Naive B cell (primary cell): ENCODE results near the gene NCKAP5. TPM values are rescaled to one million over a fixed set of nuclear protein-coding genes. Genes with fewer than 3 reads are reported as not detected.
A peak's percentile ranks its signal among the peaks of the same experiment; 100 is the strongest.

Source experiments
- ATAC-seq, 2 donors: fragments of 150-1000 bp; cut with Tn5 transposase; 2 replicates each; pipeline ENCODE4 v1.10.0; 2021; ENCODE audit warnings: low read depth in 2 of 2, mild to moderate bottlenecking in 2 of 2, moderate library complexity in 2 of 2
- DNase-seq: peaks from one replicate; pipeline ENCODE4 v3.0.0; 2022
- H3K27ac Mint-ChIP-seq, 6 donors: one replicate each; pipeline ENCODE4 v1.8.0; 2020 to 2022; ENCODE audit warnings: mild to moderate bottlenecking in 6 of 6, mixed read lengths in 6 of 6, moderate library complexity in 5 of 6, inconsistent platforms in 2 of 6
- H3K27me3 Mint-ChIP-seq, 3 donors: one replicate each; pipeline ENCODE4 v1.8.0; 2021 to 2022; ENCODE audit warnings: mixed read lengths in 3 of 3, mild to moderate bottlenecking in 1 of 3
- H3K36me3 Mint-ChIP-seq, 2 donors: one replicate each; pipeline ENCODE4 v1.8.0; 2020 to 2022; ENCODE audit warnings: mixed read lengths in 2 of 2, inconsistent platforms in 1 of 2, mild to moderate bottlenecking in 1 of 2
- H3K4me1 Mint-ChIP-seq, 3 donors: one replicate each; pipeline ENCODE4 v1.8.0; 2020 to 2022; ENCODE audit warnings: mixed read lengths in 3 of 3, inconsistent platforms in 1 of 3, mild to moderate bottlenecking in 1 of 3, moderate library complexity in 1 of 3
- H3K4me3 Mint-ChIP-seq, 8 donors: one replicate each; pipeline ENCODE4 v1.8.0; 2020 to 2022; ENCODE audit warnings: mild to moderate bottlenecking in 8 of 8, mixed read lengths in 8 of 8, moderate library complexity in 8 of 8, inconsistent platforms in 2 of 8
- H3K9me3 Mint-ChIP-seq, 7 donors: one replicate each; pipeline ENCODE4 v1.8.0; 2020 to 2022; ENCODE audit warnings: mixed read lengths in 7 of 7, mild to moderate bottlenecking in 5 of 7, inconsistent platforms in 2 of 7, moderate library complexity in 1 of 7
- polyA plus RNA-seq, 6 donors: library from polyadenylated mRNA; unstranded; fragments of 300-500 nt; fragmentation: Illumina TruSeq; gene quantifications; one replicate each; pipeline ENCODE4 v1.2.3, GENCODE V29; 2021; ENCODE audit warnings: low read depth in 6 of 6

The NCKAP5 gene
- polyA plus RNA-seq, 6 donors from 2014 or later = 0.10 to 0.21 TPM; not detected in 4

DNA sequence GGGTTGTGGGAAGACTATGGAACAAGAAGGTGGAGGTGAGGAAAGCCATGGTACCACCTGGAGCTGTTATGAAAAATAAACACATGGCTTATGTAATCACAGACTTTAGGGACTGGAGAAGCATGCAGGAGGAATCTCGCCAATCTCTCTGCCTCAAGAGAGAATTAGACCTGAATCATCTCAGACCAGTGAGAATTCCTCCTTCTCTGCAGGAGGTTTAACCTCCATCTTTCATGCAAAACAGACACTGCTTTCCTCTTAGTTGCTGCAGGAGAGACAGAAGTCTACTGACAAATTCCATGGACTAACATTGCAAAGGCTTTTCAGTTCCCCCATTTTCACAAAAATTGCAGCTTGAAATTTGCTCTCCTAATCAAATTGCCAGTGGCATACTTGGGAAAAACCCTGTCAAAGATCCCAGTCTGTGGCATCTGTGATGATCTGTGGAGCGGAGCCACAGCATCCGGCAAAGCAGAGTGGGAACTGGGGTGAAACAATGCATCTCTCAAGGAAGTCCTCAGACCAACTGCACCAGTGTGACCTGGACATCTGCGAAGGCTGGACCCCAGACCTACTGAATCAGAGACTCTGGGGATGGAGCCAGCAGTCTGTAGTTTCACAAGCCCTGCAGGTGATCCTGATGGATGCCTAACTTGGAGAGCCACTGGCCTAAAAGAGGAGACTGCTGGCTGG lies 28.6 kb upstream of the NCKAP5 start:
- ATAC-seq = no peak
- peak overlapping the region in 1 of 6 donors; percentile 73 for H3K27ac Mint-ChIP-seq
- H3K36me3 Mint-ChIP-seq = no peaks in the 10 kb centered on the region
- no peak for DNase-seq
- H3K9me3 Mint-ChIP-seq = peaks cover 0 to 9% (median 0%) of the 10 kb centered on the region in 7 donors
- peaks cover 12 to 30% (median 13%) of the 10 kb centered on the region in 3 donors for H3K27me3 Mint-ChIP-seq
- H3K4me3 Mint-ChIP-seq = no peak overlapping the region
- H3K4me1 Mint-ChIP-seq = no peaks in the 10 kb centered on the region

DNA sequence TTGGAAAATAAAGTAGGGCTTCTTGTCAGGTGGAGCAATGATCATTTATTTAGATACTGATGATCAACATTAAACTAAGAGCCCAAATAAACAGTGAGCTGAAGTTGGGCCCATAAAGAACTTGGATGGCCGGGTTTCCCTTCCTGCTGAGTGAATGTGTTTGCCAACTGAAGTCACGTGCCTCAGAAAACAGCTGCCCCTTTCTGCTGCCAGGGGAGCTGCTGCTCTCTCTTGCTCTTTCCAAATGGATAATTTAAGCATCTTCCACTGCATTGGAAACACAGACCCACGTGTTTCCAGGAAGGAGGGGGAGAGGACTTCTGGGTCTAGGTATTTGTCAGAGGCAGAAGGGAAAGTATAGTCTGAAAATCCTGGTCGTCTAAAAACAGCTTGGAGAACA lies 22.9 kb upstream of the NCKAP5 start:
- peaks cover 17 to 26% (median 20%) of the 10 kb centered on the region in 3 donors for H3K27me3 Mint-ChIP-seq
- peaks cover 0 to 13% (median under 1%) of the 10 kb centered on the region in 7 donors for H3K9me3 Mint-ChIP-seq
- no peak for ATAC-seq

DNA sequence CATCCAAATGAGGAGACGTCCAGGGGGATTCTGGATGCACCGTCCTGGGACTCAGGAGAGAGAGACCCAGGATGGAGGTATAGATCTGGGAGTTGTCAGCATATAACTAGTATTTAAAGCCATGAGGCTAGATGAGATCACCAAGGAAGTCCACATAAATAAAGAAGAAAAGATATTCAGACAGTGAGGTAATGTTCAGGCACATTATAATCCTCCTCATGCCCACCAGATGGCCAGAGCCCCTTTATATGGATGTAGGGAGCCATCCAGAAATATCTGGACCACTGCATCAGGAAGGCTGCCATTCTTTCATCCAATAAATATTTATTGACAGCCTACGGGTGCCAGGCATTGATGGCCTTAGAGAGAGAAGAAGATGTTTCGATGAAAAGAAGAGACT lies 21.2 kb upstream of the NCKAP5 start:
- Mint-ChIP-seq H3K36me3 (no peaks in the 10 kb centered on the region), H3K9me3 (peaks cover 0 to 13% (median 0%) of the 10 kb centered on the region in 7 donors), H3K27ac (no peak overlapping the region), H3K27me3 (peaks cover 13 to 15% (median 14%) of the 10 kb centered on the region in 3 donors), H3K4me3 (no peak overlapping the region), H3K4me1 (peaks cover 0 to 4% (median 0%) of the 10 kb centered on the region in 3 donors)
- ATAC-seq (no peak), DNase-seq (no peak)

More for the DNA sequence above, 22.9 kb upstream of the NCKAP5 start:
- DNase-seq = no peak
- Mint-ChIP-seq H3K4me1 (peaks cover 0 to 4% (median 0%) of the 10 kb centered on the region in 3 donors), H3K36me3 (no peaks in the 10 kb centered on the region), H3K27ac (no peak overlapping the region), H3K4me3 (no peak overlapping the region)

GRCh38 chr2:133588144-133588543 lies 19.9 kb upstream of the NCKAP5 start:
- Mint-ChIP-seq H3K27me3 (peaks cover 5 to 8% (median 6%) of the 10 kb centered on the region in 3 donors), H3K4me1 (peaks cover 0 to 4% (median 0%) of the 10 kb centered on the region in 3 donors), H3K4me3 (no peak overlapping the region), H3K9me3 (peaks cover 0 to 13% (median 0%) of the 10 kb centered on the region in 7 donors), H3K27ac (no peak overlapping the region), H3K36me3 (no peaks in the 10 kb centered on the region)
- DNase-seq (no peak), ATAC-seq (no peak)

DNA sequence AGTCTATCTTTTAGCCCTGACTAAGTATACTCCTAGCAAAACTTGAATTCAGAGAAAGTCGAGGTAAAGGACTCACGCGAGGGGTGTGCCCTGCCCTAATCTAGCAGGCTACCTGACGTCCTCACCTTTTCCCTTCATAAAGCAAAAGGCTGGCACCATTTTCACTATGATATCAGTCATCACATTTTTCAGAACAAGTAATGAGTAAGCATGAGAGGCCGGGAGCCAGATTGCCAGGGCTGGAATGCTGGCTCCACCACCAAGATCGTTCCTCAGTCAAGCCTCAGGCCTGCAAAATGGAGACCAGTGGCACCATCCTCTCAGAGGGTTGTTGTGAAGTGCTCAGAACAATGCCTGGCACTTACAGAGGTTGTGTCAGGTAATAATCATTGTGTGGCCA lies 18.7 kb upstream of the NCKAP5 start:
- ATAC-seq = no peak
- Mint-ChIP-seq H3K4me3 (no peak overlapping the region), H3K36me3 (no peaks in the 10 kb centered on the region), H3K27ac (no peak overlapping the region), H3K9me3 (peaks cover 0 to 13% (median 0%) of the 10 kb centered on the region in 7 donors), H3K27me3 (peaks cover 5 to 8% (median 6%) of the 10 kb centered on the region in 3 donors), H3K4me1 (peaks cover 0 to 4% (median 0%) of the 10 kb centered on the region in 3 donors)
- no peak for DNase-seq

- no peak for ATAC-seq
- H3K36me3 Mint-ChIP-seq = no peaks in the 10 kb centered on the region
These were observed 12.9 kb upstream of the NCKAP5 start for GRCh38 chr2:133581010-133581760.

GRCh38 chr2:133579274-133579673 lies 11.0 kb upstream of the NCKAP5 start:
- H3K27ac Mint-ChIP-seq = no peak overlapping the region

More at GRCh38 chr2:133581010-133581760, 12.9 kb upstream of the NCKAP5 start:
- no peak for DNase-seq
- H3K27me3 Mint-ChIP-seq = peaks cover 0 to 9% (median 6%) of the 10 kb centered on the region in 3 donors
- no peaks in the 10 kb centered on the region for H3K4me1 Mint-ChIP-seq
- H3K4me3 Mint-ChIP-seq = no peak overlapping the region
- H3K9me3 Mint-ChIP-seq = no peaks in the 10 kb centered on the region
- no peak overlapping the region for H3K27ac Mint-ChIP-seq

DNA sequence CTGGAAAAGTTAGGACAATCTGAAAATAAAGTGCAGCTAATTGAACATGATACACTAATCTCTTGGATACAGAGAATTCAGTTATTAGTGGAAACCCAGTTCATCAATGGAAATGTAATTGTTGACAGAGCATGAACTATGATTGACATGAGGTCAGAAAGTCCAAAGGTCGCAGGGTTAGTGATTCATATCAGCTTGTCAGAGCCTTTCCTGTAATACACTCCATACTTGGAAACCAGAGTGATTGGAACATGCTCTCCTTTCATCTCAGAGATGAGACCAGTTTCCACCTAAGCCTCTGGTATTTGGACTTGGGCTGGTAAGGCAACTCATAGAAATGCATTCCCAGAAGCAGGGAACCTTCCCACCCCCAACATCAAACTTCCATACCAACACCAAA lies 8.5 kb upstream of the NCKAP5 start:
- peaks cover 0 to 2% (median 0%) of the 10 kb centered on the region in 7 donors for H3K9me3 Mint-ChIP-seq
- no peak for DNase-seq
- ATAC-seq = no peak
- H3K36me3 Mint-ChIP-seq = no peaks in the 10 kb centered on the region
- H3K4me3 Mint-ChIP-seq = no peak overlapping the region
- H3K27ac Mint-ChIP-seq = peak overlapping the region in 1 of 6 donors; percentile 16
- peaks cover 0 to 9% (median 6%) of the 10 kb centered on the region in 3 donors for H3K27me3 Mint-ChIP-seq
- H3K4me1 Mint-ChIP-seq = no peaks in the 10 kb centered on the region

More at GRCh38 chr2:133579274-133579673, 11.0 kb upstream of the NCKAP5 start:
- DNase-seq = no peak
- no peaks in the 10 kb centered on the region for H3K9me3 Mint-ChIP-seq
- no peaks in the 10 kb centered on the region for H3K4me1 Mint-ChIP-seq
- peak overlapping the region in 1 of 8 donors; percentile 6 for H3K4me3 Mint-ChIP-seq
- ATAC-seq = no peak
- H3K36me3 Mint-ChIP-seq = no peaks in the 10 kb centered on the region
- peaks cover 0 to 9% (median 6%) of the 10 kb centered on the region in 3 donors for H3K27me3 Mint-ChIP-seq

- Mint-ChIP-seq H3K27ac (no peak overlapping the region), H3K4me3 (no peak overlapping the region), H3K9me3 (peaks cover 0 to 2% (median 0%) of the 10 kb centered on the region in 7 donors), H3K27me3 (peaks cover 0 to 19% (median 10%) of the 10 kb centered on the region in 3 donors), H3K36me3 (no peaks in the 10 kb centered on the region), H3K4me1 (no peaks in the 10 kb centered on the region)
- ATAC-seq (no peak), DNase-seq (no peak)
These were observed 6.4 kb upstream of the NCKAP5 start for GRCh38 chr2:133574620-133575019.

GRCh38 chr2:133574186-133574585 lies 5.9 kb upstream of the NCKAP5 start:
- no peak for DNase-seq
- H3K27ac Mint-ChIP-seq = no peak overlapping the region
- H3K27me3 Mint-ChIP-seq = peaks cover 2 to 23% (median 14%) of the 10 kb centered on the region in 3 donors

GRCh38 chr2:133573491-133574162 lies 5.4 kb upstream of the NCKAP5 start:
- no peak overlapping the region for H3K27ac Mint-ChIP-seq
- H3K4me1 Mint-ChIP-seq = no peaks in the 10 kb centered on the region
- H3K27me3 Mint-ChIP-seq = peaks cover 6 to 28% (median 20%) of the 10 kb centered on the region in 3 donors
- no peak overlapping the region for H3K4me3 Mint-ChIP-seq
- no peaks in the 10 kb centered on the region for H3K36me3 Mint-ChIP-seq
- no peak for DNase-seq
- peaks cover 0 to 2% (median 0%) of the 10 kb centered on the region in 7 donors for H3K9me3 Mint-ChIP-seq
- ATAC-seq = no peak

More at GRCh38 chr2:133574186-133574585, 5.9 kb upstream of the NCKAP5 start:
- no peak overlapping the region for H3K4me3 Mint-ChIP-seq
- peaks cover 0 to 2% (median 0%) of the 10 kb centered on the region in 7 donors for H3K9me3 Mint-ChIP-seq
- H3K4me1 Mint-ChIP-seq = no peaks in the 10 kb centered on the region
- no peak for ATAC-seq
- H3K36me3 Mint-ChIP-seq = no peaks in the 10 kb centered on the region

DNA sequence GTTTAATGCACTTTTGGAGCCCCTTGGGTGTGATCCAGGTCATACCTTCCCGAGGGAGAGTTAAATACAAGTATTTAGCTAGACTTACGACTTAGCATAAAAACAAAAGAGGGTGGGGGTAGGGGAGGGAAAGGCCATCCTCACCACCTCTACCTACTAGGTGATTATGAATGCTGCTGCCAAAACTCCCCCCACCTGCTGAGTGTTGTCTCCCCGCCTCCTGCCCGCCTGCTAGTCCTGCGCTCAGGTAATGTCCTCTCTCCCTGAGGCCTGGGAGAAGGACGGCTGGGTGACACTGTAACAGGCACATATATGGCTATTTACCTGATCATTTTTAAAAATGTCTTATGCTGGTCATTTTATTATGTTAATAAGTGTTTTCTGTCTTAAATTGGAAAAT lies 3.0 kb upstream of the NCKAP5 start:
- Mint-ChIP-seq H3K4me3 (no peak overlapping the region), H3K4me1 (no peaks in the 10 kb centered on the region), H3K27me3 (peaks cover 16 to 34% (median 29%) of the 10 kb centered on the region in 3 donors), H3K27ac (no peak overlapping the region), H3K9me3 (peaks cover 0 to 2% (median 0%) of the 10 kb centered on the region in 7 donors), H3K36me3 (no peaks in the 10 kb centered on the region)
- ATAC-seq = no peak
- no peak for DNase-seq

DNA sequence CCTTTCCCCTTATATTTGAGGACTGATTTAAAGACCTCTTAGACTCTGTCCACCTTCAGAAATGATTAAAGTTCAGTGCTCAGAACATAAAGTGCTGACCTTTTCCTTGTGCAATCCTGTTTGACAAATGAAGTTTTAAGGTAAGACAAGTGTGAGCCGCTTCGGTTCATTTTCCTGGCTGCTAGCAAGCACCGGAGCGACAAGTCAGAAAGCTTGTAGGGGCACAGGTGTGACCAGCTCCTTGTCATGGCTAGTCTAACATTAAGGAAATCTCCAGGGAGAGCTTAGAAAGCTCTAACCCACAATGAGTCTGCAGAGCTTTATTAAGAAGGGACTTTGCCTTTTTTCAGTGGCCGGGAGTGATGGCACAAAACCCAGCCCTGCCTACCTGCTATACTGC lies 2.3 kb upstream of the NCKAP5 start:
- Mint-ChIP-seq H3K27me3 (peaks cover 21 to 40% (median 29%) of the 10 kb centered on the region in 3 donors), H3K4me1 (no peaks in the 10 kb centered on the region), H3K27ac (no peak overlapping the region), H3K36me3 (no peaks in the 10 kb centered on the region), H3K9me3 (peaks cover 0 to 2% (median 0%) of the 10 kb centered on the region in 7 donors), H3K4me3 (no peak overlapping the region)
- DNase-seq = no peak
- no peak for ATAC-seq
